ENCODE measurements around the gene INPP5A. TPM values are rescaled to one million over a fixed set of nuclear protein-coding genes. Genes with fewer than 3 reads are reported as not detected.

Gene INPP5A
- total RNA-seq, 1 donor from 2014 or later: 45.2 TPM

GRCh38 chr10:132512052-132512442 is 25.5 kb upstream of the INPP5A start:
- Mint-ChIP-seq H3K4me1 (ENCODE audit: unreplicated experiment) (peaks cover 5% of the 10 kb centered on the region), H3K9me3 (ENCODE audit: unreplicated experiment) (no peaks in the 10 kb centered on the region), H3K36me3 (ENCODE audit: low read depth, unreplicated experiment) (no peaks in the 10 kb centered on the region), H3K4me3 (ENCODE audit: unreplicated experiment) (no peak overlapping the region), H3K27me3 (ENCODE audit: unreplicated experiment) (peaks cover 6% of the 10 kb centered on the region), H3K27ac (ENCODE audit: unreplicated experiment) (no peak overlapping the region)
- no peak for TF ChIP-seq CTCF (IDR thresholded peaks at IDR 0.05; ENCODE audit: unreplicated experiment)
- no peak for DNase-seq (ENCODE audit: low spot score)

- Mint-ChIP-seq H3K4me1 (ENCODE audit: unreplicated experiment) (peaks cover 5% of the 10 kb centered on the region), H3K4me3 (ENCODE audit: unreplicated experiment) (no peak overlapping the region), H3K9me3 (ENCODE audit: unreplicated experiment) (no peaks in the 10 kb centered on the region), H3K27ac (ENCODE audit: unreplicated experiment) (no peak overlapping the region), H3K36me3 (ENCODE audit: low read depth, unreplicated experiment) (no peaks in the 10 kb centered on the region), H3K27me3 (ENCODE audit: unreplicated experiment) (peaks cover 6% of the 10 kb centered on the region)
- no peak for DNase-seq (ENCODE audit: low spot score)
- TF ChIP-seq CTCF (IDR thresholded peaks at IDR 0.05; ENCODE audit: unreplicated experiment): no peak
Observed at GRCh38 chr10:132512693-132513345, 24.8 kb upstream of the INPP5A start.

GRCh38 chr10:132514821-132515520 is 22.6 kb upstream of the INPP5A start:
- Mint-ChIP-seq H3K27ac (ENCODE audit: unreplicated experiment) (no peak overlapping the region), H3K4me3 (ENCODE audit: unreplicated experiment) (no peak overlapping the region), H3K36me3 (ENCODE audit: low read depth, unreplicated experiment) (peaks cover 3% of the 10 kb centered on the region), H3K27me3 (ENCODE audit: unreplicated experiment) (peaks cover 3% of the 10 kb centered on the region), H3K4me1 (ENCODE audit: unreplicated experiment) (peaks cover 17% of the 10 kb centered on the region), H3K9me3 (ENCODE audit: unreplicated experiment) (no peaks in the 10 kb centered on the region)
- DNase-seq (ENCODE audit: low spot score): no peak
- no peak for TF ChIP-seq CTCF (IDR thresholded peaks at IDR 0.05; ENCODE audit: unreplicated experiment)

GRCh38 chr10:132515811-132516726 is 21.5 kb upstream of the INPP5A start:
- no peaks in the 10 kb centered on the region for H3K9me3 Mint-ChIP-seq (ENCODE audit: unreplicated experiment)
- peaks cover 3% of the 10 kb centered on the region for H3K36me3 Mint-ChIP-seq (ENCODE audit: low read depth, unreplicated experiment)
- H3K4me3 Mint-ChIP-seq (ENCODE audit: unreplicated experiment): no peak overlapping the region
- H3K4me1 Mint-ChIP-seq (ENCODE audit: unreplicated experiment): peaks cover 17% of the 10 kb centered on the region
- peaks cover 7% of the 10 kb centered on the region for H3K27me3 Mint-ChIP-seq (ENCODE audit: unreplicated experiment)
- DNase-seq (ENCODE audit: low spot score): no peak
- no peak for TF ChIP-seq CTCF (IDR thresholded peaks at IDR 0.05; ENCODE audit: unreplicated experiment)
- H3K27ac Mint-ChIP-seq (ENCODE audit: unreplicated experiment): no peak overlapping the region

All from endothelial cell (in vitro differentiated cells).